Left colon (tissue), 2 donors: ENCODE data around the gene TICRR. TPM values are rescaled to one million over a fixed set of nuclear protein-coding genes. Genes with fewer than 3 reads are reported as not detected.

Experiments
- ATAC-seq: fragments of 200-7000 bp; cut with Tn5 transposase; one replicate; pipeline ENCODE4 v1.9.1; 2020; ENCODE audit warnings: mild to moderate bottlenecking, moderate library complexity
- DNase-seq, 2 donors: peaks; one replicate each; pipeline ENCODE4 v3.0.0-alpha.2; 2020
- intact Hi-C, 2 donors: fragments of 100-400 bp; cut with DNase I in 1 of 2; cut with micrococcal nuclease in 1 of 2; formaldehyde crosslinking; loops; one replicate each; pipeline versions ENCODE4 v1.11.2 to v1.14.0; 2022; cut with DNase I, micrococcal nuclease
- total RNA-seq, 2 donors: library from RNA; stranded (reverse); fragmentation: NEBNext Ultra II Directional; extraction: Animal tissue kit (Norgen Biotek cat#: 25700); gene quantifications; one replicate each; pipeline ENCODE4 v1.2.1, GENCODE V29; 2021
- donor health status: DM: no; HTN: no; CAD: no.
- donor health status: DM: yes; HTN: yes; CAD: no.

The TICRR gene
- total RNA-seq, 2 donors from 2014 or later, result 1.3 to 4.4 TPM

DNA sequence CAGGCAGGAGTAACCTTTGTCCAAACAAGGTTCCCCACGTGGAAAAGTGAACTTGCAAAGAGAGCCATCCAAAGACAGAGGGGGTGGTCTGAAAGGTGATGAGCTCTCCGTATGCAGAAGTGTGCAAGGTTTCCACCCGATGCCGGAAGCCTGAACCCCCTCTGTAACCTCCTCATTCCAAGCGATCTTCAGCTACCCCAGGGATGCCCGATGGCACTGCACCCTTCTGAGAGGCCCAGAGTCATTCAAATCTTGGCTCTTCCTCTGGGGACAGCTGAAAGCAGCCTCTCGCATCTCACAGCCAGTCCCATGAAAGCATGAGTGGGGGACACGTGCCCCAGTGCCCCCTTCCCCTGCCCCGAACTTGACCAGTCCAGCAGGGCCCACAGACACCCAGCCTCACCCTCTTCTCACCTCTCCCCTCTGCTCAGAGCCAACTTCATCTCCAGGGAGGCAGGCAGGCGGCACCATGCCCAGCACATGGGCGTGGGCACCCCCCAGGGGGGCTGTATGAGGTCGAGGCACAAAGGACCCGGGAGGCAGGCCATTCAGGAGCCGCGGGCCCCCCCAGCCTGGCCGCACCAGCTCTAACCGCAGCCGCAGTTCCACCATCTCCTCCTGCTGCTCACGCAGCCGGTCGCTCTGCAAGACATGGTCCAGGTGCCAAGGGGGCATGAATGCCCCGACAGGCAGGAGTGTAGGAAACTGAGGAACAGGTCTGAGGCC lies 71.3 kb downstream of the TICRR start:
- intact Hi-C loops, result loop anchor here in 1 of 2 donors (10.0 kb wide), 1 partner anchor 88 kb away; no protein-coding TSS in a partner anchor
- DNase-seq (no peak), ATAC-seq (peak; percentile 18)

DNA sequence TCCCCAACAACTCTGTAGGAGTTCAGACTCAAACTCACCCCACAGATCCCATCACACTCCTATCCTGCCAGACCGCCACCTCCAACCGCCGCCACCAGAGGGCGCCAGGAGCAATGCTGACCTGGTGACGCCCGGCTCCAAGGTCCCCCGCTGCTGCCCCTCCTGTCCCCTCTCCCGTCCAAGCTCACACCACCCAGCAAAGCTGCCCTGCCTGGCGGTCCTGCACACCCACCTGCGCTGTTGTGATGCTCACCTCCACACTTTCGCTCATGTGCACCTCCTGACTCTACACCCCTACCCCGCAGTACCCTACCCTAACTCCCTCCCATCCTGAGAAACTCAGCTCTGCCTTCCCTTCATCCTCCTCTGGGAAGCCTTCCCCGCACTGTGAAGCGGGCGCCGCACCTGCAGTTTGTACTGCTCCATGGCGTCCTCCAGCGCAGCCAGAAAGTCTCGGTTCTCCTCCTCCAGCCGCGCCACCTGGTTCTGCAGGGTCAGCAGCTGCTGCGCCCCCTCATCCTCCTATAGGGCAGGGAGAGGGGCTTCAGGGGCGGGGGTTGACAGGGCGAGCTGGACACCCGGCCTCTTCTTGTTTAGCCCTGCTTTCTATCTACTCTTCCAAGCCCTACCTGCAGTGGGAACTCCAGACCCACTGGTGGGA lies 72.1 kb downstream of the TICRR start:
- intact Hi-C loops, result loop anchor here in 1 of 2 donors (10.0 kb wide), 1 partner anchor 87 kb away; no protein-coding TSS in a partner anchor
- peak; percentile 54 to 89 for DNase-seq
- peak; percentile 92 for ATAC-seq

DNA sequence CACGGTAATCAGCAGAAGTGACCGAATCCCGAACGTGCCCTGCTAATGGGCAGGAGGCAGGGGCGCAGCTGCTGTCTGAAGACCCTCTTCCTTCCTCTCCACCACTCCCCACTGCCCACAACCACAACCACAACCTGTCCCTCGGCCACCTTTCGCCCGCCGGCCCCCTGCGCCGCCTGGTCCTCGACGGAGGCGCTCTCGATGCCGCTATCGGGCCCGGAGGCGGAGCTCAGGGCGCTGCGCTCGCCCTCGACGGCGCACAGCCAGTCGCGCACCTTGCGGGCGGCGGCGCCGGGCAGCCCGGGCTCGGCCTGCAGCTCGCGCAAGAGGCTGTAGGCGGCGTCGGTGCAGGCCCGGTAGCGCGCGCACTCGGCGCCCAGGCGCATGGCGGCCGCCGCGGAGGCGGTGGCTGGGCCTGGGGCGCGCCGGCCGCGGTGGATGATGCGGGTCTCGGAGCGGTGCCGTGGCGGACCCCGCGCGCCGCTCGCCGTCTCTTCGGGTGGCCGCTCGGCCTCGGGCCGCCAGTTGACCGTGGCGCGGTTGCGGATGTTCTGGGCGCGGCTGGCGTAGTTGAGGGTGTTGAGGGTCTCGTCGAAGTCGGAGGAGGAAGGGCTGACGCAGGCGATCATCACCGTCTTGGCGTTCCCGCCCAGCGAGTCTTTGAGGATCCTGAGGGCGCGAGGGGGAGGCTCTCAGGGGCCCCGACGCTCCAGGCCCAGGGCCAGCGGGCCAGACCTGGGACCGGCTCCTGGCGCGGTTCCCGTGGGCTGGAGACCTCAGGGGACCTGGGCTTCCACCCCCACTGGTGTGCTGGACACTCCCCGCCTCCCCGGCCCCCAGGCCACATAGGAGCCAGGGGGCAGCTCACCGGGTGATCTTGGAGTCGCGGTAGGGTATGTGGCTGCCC lies 73.1 kb downstream of the TICRR start:
- no peak for DNase-seq
- intact Hi-C loops, result loop anchor here in 1 of 2 donors (10.0 kb wide), 1 partner anchor 86 kb away; no protein-coding TSS in a partner anchor
- no peak for ATAC-seq

DNA sequence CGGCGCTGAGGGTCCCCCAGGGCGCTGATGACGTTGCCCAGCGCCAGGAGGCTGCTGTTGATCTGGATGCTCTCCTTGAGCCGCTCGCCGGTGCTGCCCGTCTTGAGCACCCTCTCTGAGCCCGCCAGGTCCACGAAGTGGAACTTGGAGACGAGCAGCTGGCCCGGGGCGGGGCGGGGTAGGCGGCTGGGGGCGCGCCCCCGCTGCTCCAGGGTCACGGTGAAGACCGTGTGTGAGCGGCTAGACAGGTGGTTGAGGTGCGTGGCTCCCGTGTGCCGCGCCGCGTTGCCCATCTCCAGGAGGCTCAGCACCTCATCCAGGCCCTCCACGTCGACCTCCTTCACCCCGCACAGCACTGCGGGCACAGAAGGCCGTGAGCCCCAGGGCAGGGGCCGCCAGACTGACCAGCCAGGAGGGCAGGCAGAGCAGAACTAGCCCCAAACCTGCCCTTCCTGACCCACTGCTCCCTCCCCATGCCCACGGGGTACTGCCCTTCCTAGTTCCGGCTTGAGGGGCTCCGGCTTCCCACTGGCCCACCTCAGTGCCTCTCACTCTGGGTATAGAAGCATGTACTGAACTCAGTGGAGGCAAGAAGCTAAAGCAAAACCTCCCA lies 73.8 kb downstream of the TICRR start:
- intact Hi-C loops, result loop anchor here in 1 of 2 donors (10.0 kb wide), 1 partner anchor 86 kb away; no protein-coding TSS in a partner anchor
- no peak for DNase-seq
- no peak for ATAC-seq

DNA sequence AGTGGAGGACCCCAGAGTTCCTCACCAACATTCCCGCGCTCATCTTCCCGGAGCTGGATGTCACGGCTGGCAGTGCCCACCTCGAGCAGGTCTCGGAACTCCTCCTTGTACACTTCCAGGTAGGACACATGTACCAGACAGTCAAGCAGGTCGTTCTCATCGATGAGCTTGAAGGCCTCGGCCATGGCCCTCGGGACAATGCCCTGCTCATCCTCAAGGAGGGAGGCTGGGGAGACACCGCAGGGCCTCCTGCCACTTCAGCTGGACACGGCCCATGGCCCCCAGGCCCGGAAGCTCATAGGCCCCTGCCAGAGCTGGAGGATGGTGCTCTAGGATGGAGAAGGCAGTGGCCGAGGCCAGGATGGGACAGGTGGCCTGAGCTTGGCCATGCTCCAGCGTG lies 74.4 kb downstream of the TICRR start:
- ATAC-seq, result no peak
- DNase-seq, result no peak

DNA sequence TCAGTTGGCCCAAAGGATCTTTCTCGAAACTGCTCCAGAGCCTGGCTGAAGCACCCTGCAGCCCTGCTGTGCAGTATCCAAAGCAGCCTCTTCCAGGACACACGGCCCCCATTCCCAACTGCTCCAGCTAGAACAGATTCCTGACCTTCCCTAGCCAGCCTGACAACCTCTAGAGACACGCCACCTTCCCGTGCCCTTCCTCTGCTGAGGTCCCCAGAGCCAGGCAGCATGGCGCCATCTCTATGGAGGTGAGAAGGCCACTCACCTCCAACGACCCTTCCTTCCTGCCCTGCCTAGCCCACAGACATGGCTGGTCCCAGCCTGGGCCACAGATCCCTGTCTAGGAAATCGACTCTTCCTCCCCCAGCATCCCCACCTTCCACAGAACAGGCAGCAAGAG lies 76.9 kb downstream of the TICRR start:
- no peak for ATAC-seq
- intact Hi-C loops, result no loop called here
- no peak for DNase-seq

More for the DNA sequence above, 74.4 kb downstream of the TICRR start:
- intact Hi-C loops, result loop anchor here in 1 of 2 donors (10.0 kb wide), 1 partner anchor 85 kb away; no protein-coding TSS in a partner anchor

DNA sequence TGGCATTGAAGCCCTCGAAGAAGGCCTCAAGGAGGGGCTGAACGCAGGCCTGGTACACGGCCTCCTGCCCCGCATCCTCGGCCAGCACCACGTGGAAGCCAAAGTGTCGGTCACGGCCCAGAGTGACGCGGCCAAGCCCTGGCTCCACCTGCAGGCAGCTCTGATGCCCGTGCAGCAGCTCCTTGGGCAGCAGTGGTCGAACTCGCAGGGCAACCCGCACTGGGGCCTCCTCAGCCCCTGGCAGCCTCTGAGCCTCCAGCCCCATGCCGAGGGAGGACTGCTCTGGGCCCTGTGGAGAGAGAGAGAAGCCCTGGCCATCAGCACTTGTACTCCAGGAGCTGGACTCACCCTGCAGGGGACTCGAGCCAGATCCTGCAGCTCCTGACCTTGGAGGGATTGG lies 77.4 kb downstream of the TICRR start:
- ATAC-seq, result no peak
- no peak for DNase-seq
- intact Hi-C loops, result no loop called here

DNA sequence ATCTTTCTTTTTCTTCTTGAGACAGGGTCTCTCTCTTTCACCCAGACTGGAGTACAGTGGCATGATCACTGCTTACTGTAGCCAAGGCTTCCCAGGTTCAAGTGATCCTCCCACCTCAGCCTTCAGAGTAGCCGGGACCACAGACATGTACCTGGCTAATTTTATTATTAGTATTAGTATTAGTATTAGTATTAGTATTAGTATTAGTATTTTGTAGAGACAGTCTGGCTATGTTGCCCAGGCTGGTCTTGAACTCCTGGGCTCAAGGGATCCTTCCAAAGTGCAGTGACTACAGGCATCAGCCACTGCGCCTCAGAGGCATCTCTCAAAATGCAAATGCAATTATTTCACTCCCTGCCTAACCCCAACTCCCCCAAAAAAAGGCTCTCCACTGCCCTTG lies 78.3 kb downstream of the TICRR start:
- DNase-seq, result no peak
- intact Hi-C loops, result no loop called here
- ATAC-seq, result no peak

DNA sequence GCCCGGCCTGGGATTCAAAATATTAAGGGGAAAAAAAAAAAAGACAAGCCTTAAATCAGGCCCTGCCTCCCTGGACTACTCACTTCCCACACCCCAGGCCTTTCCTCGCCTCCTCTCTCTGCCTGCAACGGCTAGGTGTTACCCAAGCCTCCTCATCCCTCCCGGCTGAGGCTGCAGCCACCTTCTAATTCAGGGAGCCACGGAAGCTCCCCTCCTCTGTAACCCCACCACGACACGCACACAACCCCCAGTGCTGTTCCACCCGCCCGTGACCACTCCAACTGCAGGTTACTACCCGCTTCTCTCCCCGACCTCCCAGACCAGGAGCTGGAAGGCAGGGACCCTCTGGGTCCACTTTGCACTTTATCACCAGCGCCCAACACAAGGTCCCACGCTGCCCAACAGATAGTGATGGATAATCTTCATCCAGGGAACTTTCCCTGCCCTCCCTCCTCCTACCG lies 79.1 kb downstream of the TICRR start:
- ATAC-seq (no peak), DNase-seq (no peak)
- intact Hi-C loops, result no loop called here

DNA sequence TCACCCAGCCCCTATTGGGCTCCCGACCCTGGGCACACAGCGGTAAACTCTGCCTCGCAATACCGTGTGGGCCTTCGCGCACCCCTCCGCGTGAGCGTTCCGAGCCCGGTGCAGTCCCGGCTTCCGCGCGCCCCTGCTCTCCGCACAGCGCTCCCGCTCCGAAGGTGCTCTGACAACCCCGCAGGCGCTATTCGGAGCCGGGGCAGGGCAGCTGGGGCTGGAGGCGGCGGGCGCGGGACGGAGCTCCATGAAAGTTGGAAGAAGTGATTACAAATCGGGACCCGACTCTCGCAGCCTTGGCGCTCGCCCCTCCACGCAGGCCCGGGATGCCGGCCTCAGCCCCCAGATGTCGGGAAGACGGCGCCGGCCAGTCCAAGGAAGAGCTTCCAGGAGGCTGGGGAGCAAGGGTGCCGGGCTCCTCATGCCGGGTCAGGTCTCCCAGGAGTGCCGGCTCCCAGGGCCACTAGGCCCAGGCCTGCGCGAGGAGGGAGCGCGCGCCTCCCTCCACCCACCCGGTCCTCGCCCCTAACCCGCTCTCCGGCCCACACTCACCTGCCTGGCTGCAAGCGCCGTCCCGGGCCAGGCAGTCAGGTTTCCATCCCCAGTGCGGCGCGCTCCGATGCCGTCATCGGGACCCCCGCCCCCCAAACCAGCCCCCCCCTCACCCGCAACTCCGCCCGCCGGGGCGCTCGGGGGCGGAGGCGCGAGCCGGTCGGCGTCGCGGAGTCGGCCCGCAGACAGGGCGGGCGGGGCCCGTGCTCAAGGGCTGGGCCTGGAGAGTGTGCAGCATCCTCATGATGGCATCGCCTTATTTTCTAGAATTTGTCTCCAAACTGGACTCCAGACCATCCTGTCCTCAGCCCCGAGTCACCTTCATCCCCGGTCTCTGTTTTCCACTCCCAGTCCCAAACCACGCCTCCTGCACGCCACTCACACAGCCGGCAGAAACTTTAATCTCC lies 79.9 kb downstream of the TICRR start, which contains the start of gene KIF7:
Gene KIF7 (minus strand): TSS at position 621 of the 959 bp plus-strand sequence. CDS start 2,537 bp downstream, outside the sequence.
- ATAC-seq (peak; percentile 76), DNase-seq (peak in 1 of 2 donors; percentile 27)
- intact Hi-C loops, result no loop called here

DNA sequence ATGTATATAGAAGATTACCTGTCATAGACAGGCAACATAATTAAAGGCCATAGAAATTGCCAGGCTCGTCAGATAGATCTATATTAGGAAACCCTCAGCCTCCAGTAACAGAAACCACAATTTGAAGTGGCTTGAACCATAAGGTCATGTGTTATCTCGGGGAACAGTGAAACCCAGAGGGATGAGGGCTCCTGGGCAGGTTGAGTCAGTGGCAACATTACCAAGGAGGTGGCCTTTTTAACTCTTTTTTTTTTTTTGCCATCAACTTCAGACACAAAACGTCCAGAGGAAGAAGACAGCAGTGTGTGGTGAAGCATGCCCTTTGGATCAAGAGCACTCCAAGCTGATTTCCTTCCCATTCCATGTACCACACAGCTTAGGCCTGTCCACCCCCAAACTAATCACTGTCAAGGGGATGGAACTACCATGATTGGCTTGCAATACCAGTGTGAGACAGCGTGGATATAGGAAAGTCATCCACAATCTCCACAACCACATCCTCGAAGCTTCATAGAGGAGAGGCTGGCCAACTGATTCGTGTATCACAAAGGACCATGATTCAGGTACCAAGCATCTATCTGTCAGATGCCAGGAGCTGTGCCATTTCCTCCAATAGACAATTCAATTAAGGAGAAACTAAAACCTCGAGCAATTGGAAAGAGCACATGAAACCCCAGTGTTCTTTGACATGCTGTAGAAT lies 81.0 kb downstream of the TICRR start:
- intact Hi-C loops, result no loop called here
- DNase-seq (no peak), ATAC-seq (no peak)

DNA sequence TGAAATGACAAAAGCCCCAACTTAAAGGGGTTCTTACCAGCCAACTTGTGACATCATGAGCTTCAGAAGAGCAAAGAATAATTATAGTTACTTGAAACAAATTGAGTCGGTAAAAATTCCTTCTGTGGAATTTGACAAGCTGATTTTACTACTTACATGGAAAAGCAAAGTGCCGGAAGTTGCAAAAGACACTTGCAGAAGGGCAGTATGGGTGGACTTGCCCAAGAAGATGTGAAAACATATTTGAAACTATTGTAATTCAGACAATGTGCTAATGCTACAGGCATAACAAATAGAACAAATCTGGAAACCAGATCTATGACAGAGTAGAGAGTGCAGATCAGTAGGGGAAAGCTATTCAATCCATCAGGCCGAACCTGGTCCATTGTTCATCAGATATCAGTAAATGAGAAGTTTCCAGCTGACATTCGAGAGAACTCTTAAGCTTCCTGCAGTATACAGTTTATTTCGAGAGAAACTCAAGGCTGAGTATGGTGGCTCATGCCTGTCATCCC lies 82.5 kb downstream of the TICRR start:
- intact Hi-C loops, result no loop called here

DNA sequence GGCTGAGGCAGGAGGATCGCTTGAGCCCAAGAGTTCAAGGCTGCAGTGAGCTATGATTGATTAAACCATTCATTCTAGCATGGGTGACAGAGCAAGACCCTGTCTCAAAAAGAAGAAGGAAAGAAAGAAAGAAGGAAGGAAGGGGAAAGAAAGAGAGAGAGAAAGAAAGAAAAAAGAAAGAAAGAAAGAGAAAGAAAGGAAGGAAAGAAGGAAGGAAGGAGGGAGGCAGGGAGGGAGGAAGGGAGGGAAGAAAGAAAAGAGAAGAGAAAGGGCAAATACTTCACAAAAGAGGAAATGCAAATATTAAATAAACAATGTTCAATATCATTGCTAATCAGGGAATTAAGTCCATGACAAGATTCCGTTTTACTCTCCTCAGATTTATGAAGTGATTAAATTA lies 84.0 kb downstream of the TICRR start:
- no peak for ATAC-seq
- intact Hi-C loops, result no loop called here
- no peak for DNase-seq

More for the DNA sequence above, 82.5 kb downstream of the TICRR start:
- ATAC-seq, result no peak
- DNase-seq, result no peak

DNA sequence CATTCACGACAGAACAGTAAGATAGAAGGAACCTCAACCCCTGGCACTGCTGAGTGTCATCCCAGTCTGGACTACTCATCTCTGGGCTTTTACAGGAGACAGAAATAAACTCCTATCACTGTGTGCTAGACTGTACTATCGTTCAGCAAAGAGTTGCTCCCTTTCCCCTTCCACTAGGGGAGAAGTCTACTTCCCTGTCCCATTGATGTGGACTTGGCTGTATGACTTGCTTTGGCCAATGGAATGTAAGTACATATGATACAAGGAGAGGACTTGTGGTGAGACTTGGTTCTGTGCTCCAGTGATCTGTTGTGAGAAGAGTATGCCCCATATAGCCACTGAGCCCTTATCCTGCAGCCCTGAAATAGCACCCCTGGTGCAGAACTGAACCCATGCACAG lies 85.3 kb downstream of the TICRR start:
- intact Hi-C loops, result no loop called here
- ATAC-seq, result no peak
- DNase-seq, result no peak

DNA sequence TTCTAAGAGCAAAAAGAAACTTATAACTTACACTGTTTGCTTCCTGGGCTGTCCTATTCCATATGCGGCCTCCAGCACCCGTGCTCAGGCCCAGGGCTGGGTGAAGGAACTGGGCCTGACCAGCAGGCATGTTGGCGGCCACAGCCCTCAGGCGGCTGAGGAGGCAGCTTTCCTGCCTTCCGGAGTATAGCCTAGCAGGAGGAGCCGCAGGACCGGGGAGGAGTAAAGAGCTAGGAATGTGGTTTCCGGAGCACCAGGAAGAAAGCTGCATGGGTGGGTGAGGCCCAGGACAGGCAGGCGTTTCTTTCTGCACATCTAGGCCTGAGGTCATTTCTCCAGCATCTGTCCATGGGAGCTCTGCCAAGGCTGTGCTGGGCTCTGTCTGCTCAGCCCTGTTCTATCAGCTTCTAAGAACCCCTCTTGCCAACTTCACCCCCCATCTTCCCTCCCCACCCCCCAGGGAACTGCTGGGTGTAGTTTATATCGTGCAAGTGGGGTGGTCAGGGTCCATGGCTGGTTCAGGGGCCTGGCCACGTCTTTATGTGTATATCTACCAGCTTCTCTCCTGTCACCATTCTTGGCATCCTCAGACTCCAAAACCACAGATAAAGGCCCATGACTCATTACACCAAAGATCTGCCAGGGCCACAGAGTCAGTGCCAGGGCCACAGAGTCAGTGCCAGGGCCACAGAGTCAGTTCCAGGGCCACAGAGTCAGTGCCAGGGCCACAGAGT lies 87.8 kb downstream of the TICRR start:
- DNase-seq (peak; percentile 79 to 88), ATAC-seq (peak; percentile 93)
- intact Hi-C loops, result no loop called here
